MCF 10A (cell line): ENCODE results near the gene ERCC1. TPM values are rescaled to one million over a fixed set of nuclear protein-coding genes. Genes with fewer than 3 reads are reported as not detected.
"Not testable (repeated sequence)": the region's sequence is repeated elsewhere in the genome, so short reads cannot be mapped to it uniquely, and the experiment has no call there.

Source experiments
- BruUV-seq: library from RNA; stranded (reverse); fragments of 400-500 nt; replicated peaks from 2 replicates; lab custom pipeline; 2021; lab: Mats Ljungman, UMichigan
- CTCF ChIA-PET: fragments of 300-600 bp; sonication (Branson Sonifier 250); formaldehyde crosslinking; extraction: SDS; loops from one replicate; lab custom pipeline; 2021; ENCODE audit warnings: antibody characterized with exemption, inconsistent platforms; lab: Yijun Ruan, JAX
- POLR2A ChIA-PET: fragments of 300-600, 350-650 bp; sonication (Branson Sonifier 250); formaldehyde crosslinking; extraction: SDS; loops from one replicate; lab custom pipeline; 2020; ENCODE audit warnings: antibody characterized with exemption, inconsistent platforms; lab: Yijun Ruan, JAX
- DNase-seq: peaks from one replicate; pipeline ENCODE4 v3.0.0-alpha.2; 2018; ENCODE audit not compliant: unreplicated experiment
- H3K27ac Mint-ChIP-seq: one replicate; pipeline ENCODE4 v1.8.0; 2022; ENCODE audit warnings: mild to moderate bottlenecking, low read depth, mixed read lengths; ENCODE audit not compliant: unreplicated experiment
- H3K27me3 Mint-ChIP-seq: one replicate; pipeline ENCODE4 v1.8.0; 2022; ENCODE audit warnings: mixed read lengths; ENCODE audit not compliant: insufficient read depth, unreplicated experiment
- H3K36me3 Mint-ChIP-seq: one replicate; pipeline ENCODE4 v1.8.0; 2022; ENCODE audit warnings: mild to moderate bottlenecking, moderate library complexity, mixed read lengths; ENCODE audit not compliant: insufficient read depth, unreplicated experiment
- H3K4me1 Mint-ChIP-seq: one replicate; pipeline ENCODE4 v1.8.0; 2022; ENCODE audit warnings: mixed read lengths; ENCODE audit not compliant: insufficient read depth, unreplicated experiment
- H3K4me3 Mint-ChIP-seq: one replicate; pipeline ENCODE4 v1.8.0; 2022; ENCODE audit warnings: mild to moderate bottlenecking, moderate library complexity, mixed read lengths; ENCODE audit not compliant: unreplicated experiment
- H3K9me3 Mint-ChIP-seq: one replicate; pipeline ENCODE4 v1.8.0; 2022; ENCODE audit warnings: mixed read lengths; ENCODE audit not compliant: unreplicated experiment
- intact Hi-C: fragments of 100-400 bp; cut with micrococcal nuclease; formaldehyde crosslinking; loops from 2 replicates; pipeline ENCODE4 v1.14.1; 2022
- total RNA-seq: library from RNA; stranded (reverse); gene quantifications from 2 replicates; pipeline ENCODE4 v1.2.3, GENCODE V29; 2022
- TF ChIP-seq, protein P1 (sequence below): fragments of 200-600 bp; IDR thresholded peaks from one replicate; pipeline ENCODE4 v1.8.0; 2022; ENCODE audit warnings: antibody characterized with exemption, mild to moderate bottlenecking; ENCODE audit not compliant: unreplicated experiment

ERCC1 gene
- total RNA-seq, 1 experiment from 2014 or later = 227 TPM

DNA sequence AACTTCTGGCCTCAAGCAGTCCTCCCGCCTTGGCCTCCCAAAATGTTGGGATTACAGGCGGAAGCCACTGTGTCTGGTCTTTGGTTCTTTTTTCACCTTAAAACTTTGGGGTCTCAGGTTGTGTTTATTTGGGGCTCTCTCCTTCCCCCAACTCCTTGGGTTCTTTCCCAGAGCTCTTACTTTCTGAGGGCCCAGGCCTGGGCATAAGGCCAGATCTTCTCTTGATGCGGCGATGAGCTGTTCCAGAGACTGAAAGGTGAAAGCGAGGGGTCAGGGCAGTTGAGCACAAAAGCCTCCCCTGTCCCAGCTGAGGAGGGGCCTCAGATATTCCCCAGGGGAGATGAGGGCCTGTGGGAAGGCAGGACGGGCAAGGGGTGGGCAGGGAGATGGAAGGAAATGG, 10.2 kb downstream of the ERCC1 start:
- Mint-ChIP-seq H3K27ac (no peak overlapping the region), H3K36me3 (peaks cover 84% of the 10 kb centered on the region), H3K9me3 (no peaks in the 10 kb centered on the region), H3K27me3 (no peaks in the 10 kb centered on the region), H3K4me1 (peaks cover 14% of the 10 kb centered on the region), H3K4me3 (no peak overlapping the region)
- BruUV-seq = no TSS peak
- ChIA-PET POLR2A (interaction anchor here (0.7 to 5.8 kb wide), 5 partner anchors 11 to 671 kb away, joined by 3 to 43 read pairs (median 4); partner anchors contain the start of gene PPP1R13L), CTCF (interaction anchor here (0.6 to 1.0 kb wide), 3 partner anchors 13 to 643 kb away, joined by 3 to 5 read pairs (median 3); no protein-coding TSS in a partner anchor)
- intact Hi-C loops = no loop called here
- TF ChIP-seq, protein P1, sequence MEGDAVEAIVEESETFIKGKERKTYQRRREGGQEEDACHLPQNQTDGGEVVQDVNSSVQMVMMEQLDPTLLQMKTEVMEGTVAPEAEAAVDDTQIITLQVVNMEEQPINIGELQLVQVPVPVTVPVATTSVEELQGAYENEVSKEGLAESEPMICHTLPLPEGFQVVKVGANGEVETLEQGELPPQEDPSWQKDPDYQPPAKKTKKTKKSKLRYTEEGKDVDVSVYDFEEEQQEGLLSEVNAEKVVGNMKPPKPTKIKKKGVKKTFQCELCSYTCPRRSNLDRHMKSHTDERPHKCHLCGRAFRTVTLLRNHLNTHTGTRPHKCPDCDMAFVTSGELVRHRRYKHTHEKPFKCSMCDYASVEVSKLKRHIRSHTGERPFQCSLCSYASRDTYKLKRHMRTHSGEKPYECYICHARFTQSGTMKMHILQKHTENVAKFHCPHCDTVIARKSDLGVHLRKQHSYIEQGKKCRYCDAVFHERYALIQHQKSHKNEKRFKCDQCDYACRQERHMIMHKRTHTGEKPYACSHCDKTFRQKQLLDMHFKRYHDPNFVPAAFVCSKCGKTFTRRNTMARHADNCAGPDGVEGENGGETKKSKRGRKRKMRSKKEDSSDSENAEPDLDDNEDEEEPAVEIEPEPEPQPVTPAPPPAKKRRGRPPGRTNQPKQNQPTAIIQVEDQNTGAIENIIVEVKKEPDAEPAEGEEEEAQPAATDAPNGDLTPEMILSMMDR = no peak
- DNase-seq = no peak

DNA sequence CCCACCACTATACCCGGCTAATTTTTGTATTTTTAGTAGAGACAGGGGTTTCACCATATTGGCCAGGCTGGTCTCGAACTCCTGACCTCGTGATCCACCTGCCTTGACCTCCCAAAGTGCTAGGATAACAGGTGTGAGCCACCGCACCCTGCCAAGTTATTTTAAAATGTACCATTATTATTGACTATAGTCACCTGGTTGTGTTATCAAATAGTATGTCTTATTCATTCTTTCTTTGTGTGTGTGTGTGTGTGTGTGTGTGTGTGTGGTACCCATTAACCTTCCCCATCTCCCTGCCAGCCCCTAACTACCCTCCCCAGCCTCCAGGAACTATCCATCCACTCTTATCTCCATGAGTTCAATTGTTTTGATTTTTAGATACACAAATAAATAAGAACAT, 13.4 kb downstream of the ERCC1 start:
- intact Hi-C loops, H3K9me3 Mint-ChIP-seq, DNase-seq, H3K4me3 Mint-ChIP-seq, POLR2A ChIA-PET, BruUV-seq, H3K27me3 Mint-ChIP-seq, H3K27ac Mint-ChIP-seq: not testable (repeated sequence)
- CTCF ChIA-PET = interaction anchor here (0.7 to 1.3 kb wide), 3 partner anchors 29 to 138 kb away, joined by 3 read pairs; no protein-coding TSS in a partner anchor
- Mint-ChIP-seq H3K4me1 (peaks cover 11% of the 10 kb centered on the region), H3K36me3 (peaks cover 57% of the 10 kb centered on the region)

DNA sequence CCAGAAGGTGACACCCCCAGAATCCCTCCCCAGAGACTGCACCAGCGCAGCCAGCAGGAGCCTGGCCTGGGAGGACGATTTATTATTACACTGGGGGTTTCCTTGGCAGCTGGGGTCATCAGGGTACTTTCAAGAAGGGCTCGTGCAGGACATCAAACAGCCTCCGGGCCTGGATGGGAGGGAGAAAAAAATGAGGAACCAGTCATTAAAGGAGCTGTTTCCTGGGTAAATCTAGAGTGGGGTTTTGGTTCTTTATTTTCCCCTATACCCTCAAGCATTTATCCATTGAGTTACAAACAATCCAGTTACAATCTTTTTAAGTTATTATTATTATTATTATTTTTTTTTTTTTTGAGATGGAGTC, 14.2 kb downstream of the ERCC1 start:
- intact Hi-C loops = no loop called here
- peaks cover 52% of the 10 kb centered on the region for H3K36me3 Mint-ChIP-seq
- CTCF ChIA-PET = interaction anchor here (0.6 to 1.3 kb wide), 6 partner anchors 16 to 96 kb away, joined by 3 to 5 read pairs (median 3); no protein-coding TSS in a partner anchor

DNA sequence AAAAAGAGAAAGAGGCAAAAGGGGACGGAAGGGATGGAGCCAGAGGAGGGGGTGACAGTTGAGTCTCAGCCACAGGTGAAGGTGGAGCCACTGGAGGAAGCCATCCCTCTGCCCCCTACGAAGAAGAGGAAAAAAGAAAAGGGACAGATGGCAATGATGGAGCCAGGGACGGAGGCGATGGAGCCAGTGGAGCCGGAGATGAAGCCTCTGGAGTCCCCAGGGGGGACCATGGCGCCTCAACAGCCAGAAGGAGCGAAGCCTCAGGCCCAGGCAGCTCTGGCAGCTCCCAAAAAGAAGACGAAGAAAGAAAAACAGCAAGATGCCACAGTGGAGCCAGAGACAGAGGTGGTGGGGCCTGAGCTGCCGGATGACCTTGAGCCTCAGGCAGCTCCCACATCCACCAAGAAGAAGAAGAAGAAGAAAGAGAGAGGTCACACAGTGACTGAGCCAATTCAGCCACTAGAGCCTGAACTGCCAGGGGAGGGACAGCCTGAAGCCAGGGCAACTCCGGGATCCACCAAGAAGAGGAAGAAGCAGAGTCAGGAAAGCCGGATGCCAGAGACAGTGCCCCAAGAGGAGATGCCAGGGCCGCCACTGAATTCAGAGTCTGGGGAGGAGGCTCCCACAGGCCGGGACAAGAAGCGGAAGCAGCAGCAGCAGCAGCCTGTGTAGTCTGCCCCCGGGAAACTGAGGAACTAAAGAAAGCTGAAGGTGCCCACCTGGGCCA, 14.7 kb downstream of the ERCC1 start:
- CTCF ChIA-PET = interaction anchor here (0.6 to 1.3 kb wide), 6 partner anchors 16 to 97 kb away, joined by 3 to 5 read pairs (median 3); no protein-coding TSS in a partner anchor
- H3K36me3 Mint-ChIP-seq = peaks cover 46% of the 10 kb centered on the region

More for the DNA sequence above, 14.2 kb downstream of the ERCC1 start:
- Mint-ChIP-seq H3K9me3 (no peaks in the 10 kb centered on the region), H3K4me3 (no peak overlapping the region), H3K4me1 (peaks cover 11% of the 10 kb centered on the region), H3K27ac (no peak overlapping the region), H3K27me3 (no peaks in the 10 kb centered on the region)
- TF ChIP-seq, protein P1 = no peak
- DNase-seq = no peak
- no TSS peak for BruUV-seq
- POLR2A ChIA-PET = interaction anchor here (0.6 to 0.9 kb wide), 2 partner anchors 60 to 1743 kb away, joined by 3 read pairs; no protein-coding TSS in a partner anchor

More for the DNA sequence above, 14.7 kb downstream of the ERCC1 start:
- no peaks in the 10 kb centered on the region for H3K27me3 Mint-ChIP-seq
- POLR2A ChIA-PET = interaction anchor here (0.9 to 2.1 kb wide), 2 partner anchors 15 to 60 kb away, joined by 3 to 6 read pairs; partner anchors contain the start of gene ERCC1
- no peak overlapping the region for H3K4me3 Mint-ChIP-seq
- intact Hi-C loops = no loop called here
- H3K9me3 Mint-ChIP-seq = no peaks in the 10 kb centered on the region
- BruUV-seq = TSS peak; percentile 16
- TF ChIP-seq, protein P1 = no peak
- no peak overlapping the region for H3K27ac Mint-ChIP-seq
- no peak for DNase-seq
- H3K4me1 Mint-ChIP-seq = peaks cover 11% of the 10 kb centered on the region
